GM19025 (cell line): Measurements from ENCODE around the gene TMEM229A.
"Not testable (repeated sequence)": the region's sequence is repeated elsewhere in the genome, so short reads cannot be mapped to it uniquely, and the experiment has no call there.

Experiments used
- ATAC-seq: cut with Tn5 transposase; IDR thresholded peaks from one replicate; pipeline ENCODE4 v1.9.1; 2021; ENCODE audit warnings: mild to moderate bottlenecking, low read depth, moderate library complexity; ENCODE audit not compliant: unreplicated experiment

Gene TMEM229A

DNA sequence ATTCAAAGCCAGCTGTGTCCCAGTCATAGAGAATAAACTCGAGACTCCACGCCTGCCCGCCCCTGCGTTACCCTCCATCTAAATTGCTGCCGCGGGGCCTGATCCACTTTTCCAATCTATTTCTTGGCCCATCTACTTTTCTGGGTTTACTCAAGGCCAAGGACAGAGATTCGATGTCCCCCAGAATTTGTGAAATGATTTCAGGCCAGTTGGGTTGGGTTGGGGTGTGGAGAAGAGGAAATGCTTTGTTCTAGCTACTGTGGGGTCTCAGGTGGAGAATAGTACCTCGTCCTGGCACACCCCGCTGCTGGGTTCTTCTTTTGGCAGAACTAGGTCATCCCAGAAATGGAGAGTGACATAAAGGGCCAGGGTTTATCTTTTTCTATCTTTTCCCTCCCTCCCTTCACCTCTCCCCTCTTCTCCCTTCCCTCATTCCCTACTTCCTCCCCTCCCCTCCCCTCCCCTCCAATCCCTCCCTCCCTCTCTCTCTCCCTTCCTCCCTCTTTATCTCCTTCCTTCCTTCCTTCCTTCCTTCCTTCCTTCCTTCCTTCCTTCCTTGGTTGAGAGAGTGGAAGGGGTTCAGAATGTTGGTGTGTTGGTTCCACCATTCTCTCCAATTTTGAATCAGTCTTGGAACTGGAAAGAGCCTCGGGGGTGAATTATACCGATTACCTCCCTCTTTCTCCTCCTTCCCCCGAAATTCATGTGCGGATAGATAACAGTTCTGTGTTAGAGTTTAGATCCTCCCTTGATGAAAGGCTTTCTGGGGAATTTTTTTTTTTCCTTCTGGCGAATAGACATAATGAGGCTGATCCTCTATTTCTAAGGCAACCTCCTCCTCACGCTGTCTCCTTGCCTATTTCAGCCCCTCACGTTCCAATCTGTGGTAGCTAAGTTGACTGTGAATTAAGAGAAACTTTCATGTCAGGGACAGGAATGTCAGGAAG, 1.2 kb upstream of the TMEM229A start:
- ATAC-seq = no peak

DNA sequence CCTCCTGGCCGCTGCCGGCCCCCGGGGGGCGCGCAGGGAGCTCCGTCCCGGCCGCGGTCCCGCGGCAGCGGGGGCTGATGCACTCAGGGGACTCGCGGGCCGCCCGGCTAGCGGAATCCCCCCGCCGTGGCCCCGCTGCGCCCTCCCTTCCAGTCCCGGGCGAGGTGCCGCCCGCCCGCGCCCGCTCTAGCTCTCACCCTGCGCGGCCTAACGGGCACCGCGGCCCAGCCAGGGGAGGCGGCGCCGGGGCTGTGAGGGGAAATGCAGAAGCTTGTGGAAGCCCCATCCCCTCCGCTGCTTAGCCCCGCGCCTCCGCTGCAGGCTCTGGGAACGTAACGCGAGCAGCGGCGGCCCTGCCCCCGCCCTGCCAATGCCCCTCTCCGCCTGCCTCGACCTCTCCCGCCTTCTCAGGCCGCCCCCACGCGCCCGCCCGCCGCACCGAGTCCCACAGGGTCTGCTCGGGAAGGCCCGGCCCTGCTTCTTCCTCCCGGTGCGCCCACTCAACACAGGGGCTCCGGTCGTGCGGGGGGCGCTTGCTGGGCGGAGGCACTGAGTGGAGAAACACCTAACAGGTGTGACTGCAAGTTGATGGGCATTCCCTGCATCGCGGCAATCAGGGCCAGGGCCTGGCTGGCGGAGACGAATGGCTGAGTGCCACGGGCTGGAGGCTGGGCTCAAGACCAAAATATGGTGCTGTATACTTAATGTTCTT, 384 bp upstream of the TMEM229A start:
- no peak for ATAC-seq

DNA sequence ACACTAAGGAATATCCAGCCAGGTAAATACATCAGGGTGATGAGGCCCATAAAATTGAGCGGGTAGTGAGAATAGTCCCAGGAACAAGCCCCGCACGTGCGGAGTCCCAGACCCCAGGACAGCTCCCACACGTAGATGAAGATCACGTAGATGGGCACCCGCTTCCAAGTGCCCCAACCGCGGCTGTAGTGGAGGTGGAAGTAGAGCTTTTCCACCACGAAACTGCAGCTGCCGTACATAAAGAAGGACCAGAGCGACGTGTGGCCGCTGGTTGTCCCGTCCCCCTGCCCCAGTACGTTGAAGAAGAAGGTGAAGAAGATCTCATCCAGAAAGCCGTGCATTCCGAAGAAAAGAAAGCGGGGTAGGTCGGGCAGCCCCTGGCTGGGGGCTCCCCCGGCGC, 948 bp downstream of the TMEM229A start:
- ATAC-seq = no peak

DNA sequence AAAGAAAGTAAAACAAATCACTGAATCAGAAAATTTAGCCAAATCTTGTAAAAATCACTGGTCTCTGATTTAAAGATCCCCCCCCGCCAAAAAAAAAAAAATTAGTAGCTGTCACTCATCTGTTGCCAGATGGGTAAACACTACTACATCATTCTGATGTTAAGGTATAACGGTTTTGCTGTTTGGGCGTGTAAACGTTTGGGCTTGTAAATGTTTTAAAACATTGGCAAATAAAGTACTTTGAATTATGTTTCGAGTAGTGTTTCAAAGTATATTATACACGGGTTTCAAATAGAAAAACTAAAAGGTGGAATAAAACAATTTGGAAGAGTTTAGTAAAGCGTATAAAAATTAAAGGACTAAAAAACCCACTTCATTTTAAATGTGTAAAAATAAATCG, 1.5 kb downstream of the TMEM229A start:
- no peak for ATAC-seq

DNA sequence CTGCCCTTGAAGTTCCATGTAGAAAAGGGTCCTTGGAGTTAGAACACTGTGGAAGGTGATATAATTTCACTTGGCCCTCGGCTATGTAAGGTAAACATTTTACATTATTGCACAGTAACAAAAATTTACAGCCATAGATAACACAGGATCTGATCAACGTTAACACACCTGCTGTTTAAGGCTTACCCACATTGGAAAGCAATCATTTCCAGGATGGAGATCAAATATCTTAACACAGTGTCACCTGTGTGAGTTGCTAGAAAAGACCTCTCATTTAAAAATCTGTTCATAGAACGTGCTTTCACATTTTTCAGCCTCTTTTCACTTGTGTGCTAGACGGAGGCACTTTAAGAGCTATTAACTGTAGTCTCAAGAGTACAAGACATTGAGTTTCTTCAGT, 1.9 kb downstream of the TMEM229A start:
- ATAC-seq = no peak

DNA sequence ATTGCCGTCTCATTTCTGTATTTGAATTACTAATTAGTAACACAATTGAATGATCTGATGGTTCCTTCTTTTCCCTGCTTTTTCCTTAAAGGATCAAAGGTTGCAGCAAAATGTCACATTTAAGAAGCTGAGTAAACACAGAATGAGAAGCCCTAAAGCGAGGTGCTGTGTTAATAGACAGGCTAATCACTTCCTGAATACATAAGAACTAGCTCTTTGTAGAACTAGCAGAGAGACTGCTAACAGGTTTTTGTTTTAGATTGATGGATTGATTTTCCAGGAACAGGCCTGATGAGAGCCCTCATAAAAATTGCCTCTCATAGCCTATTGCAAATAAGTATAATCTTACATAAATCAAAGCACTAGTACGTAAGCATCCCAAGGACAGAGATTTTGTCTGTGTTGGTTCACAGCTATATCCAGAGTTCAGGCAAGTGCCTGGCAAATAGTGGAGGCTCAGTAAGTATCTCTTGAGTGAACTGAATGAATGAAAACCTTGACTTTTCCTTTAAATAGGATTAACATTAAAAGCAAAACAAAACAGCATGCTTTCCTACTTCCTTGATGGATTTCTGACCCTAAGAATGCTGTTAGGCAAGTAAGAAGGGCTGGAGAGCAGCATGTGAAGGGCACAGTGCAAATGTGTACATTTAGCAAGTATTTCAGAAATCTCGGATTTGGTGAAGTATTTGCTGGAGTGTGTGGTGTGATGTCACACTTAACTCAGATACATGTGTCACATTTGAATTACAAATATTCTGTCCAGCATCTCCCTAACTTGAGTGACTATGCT, 3.3 kb downstream of the TMEM229A start:
- ATAC-seq = no peak

DNA sequence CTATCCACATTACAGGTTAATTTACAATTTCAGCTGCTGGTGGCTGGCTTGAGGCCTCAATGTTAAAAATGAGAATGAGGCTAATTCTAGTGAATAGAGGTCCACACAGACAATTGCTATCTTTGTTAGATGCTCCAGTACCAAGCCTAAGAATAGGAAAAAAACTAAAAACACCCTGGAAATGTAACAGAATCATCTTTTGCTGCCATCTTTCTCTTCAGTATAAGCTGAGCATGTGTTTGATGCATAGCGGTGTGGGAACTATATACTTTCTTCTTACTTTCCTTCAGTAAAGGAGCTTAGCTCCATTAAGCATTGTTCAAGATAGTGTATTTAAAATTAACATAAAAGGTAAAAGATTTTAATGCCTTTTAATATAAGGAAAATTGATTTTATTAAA, 5.6 kb downstream of the TMEM229A start:
- no peak for ATAC-seq

DNA sequence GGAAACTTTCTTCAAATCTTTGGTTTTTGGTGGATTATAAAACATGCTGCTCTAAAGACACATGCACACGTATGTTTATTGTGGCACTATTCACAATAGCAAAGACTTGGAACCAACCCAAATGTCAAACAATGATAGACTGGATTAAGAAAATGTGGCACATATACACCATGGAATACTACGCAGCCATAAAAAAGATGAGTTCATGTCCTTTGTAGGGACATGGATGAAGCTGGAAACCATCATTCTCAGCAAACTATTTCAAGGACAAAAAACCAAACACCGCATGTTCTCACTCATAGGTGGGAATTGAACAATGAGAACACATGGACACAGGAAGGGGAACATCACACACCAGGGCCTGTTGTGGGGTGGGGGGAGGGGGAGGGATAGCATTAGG, 8.5 kb downstream of the TMEM229A start:
- ATAC-seq = not testable (repeated sequence)

DNA sequence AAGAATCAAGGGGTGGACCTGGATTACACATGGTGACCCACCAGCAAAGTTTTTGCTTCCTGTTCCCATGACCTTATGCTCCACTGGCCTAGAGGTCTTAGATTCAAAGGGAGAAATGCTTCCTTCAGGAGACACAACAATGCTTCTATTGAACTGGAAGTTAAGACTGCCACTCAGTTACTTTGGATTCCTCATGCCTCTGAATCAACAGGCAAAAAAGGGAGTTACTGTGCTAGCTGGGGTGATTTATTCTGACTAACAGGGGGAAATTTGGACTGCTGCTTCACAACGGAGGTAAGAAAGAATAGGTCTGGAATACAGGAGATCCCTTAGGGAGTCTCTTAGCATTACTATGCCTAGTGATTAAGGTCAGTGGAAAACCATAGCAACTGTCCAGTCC, 10.3 kb downstream of the TMEM229A start:
- no peak for ATAC-seq

DNA sequence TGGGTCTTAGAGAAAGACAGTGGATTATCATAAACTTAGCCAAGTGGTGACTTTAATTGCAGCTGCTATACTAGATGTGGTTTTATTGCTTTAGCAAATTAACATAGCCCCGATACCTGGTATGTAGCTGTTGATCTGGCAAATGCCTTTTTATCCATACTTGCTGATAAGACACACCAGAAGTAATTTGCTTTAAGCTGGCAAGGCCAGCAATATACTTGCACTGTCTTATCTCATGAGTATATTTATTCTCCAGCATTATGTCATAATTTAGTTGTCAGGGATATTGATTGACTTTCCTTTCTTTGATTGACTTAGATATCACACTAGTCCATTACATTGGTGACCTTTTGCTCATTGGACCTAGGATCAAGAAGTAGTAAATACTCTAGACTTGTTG, 12.8 kb downstream of the TMEM229A start:
- ATAC-seq = no peak

DNA sequence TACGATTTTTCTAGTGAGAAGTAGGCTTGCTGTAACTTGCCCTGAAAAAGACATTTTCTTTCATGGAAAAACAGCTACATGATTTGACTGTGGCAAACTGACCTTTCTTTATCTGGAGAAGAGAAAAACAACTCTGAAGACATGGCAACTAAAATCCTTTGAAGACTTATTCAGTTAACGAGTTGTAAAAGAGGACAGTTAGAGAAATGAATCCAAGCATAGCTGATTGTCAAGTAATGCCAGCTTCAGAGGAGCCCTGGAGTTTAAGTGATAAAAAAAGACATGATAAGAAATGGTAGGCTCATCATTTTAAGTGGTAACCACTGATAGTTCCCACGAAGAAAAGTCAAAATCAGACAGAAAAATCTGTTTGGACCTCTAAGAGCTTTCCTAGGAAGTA, 19.6 kb downstream of the TMEM229A start:
- ATAC-seq = no peak

DNA sequence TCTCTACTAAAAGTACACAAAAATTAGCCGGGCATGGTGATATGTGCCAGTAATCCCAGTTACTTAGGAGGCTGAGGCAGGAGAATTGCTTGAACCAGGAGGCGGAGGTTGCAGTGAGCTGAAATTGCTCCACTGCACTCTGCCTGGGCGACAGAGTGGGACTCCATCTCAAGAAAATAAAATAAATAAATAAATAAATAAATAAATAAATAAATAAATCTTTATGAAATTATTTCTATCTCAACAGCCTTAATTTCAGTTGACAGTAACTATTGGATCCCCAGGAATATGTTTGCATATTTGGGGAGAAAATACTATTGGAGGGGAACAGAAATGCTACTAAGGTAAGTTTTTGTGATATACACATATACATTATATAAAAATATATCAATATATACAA, 20.0 kb downstream of the TMEM229A start:
- ATAC-seq = no peak

DNA sequence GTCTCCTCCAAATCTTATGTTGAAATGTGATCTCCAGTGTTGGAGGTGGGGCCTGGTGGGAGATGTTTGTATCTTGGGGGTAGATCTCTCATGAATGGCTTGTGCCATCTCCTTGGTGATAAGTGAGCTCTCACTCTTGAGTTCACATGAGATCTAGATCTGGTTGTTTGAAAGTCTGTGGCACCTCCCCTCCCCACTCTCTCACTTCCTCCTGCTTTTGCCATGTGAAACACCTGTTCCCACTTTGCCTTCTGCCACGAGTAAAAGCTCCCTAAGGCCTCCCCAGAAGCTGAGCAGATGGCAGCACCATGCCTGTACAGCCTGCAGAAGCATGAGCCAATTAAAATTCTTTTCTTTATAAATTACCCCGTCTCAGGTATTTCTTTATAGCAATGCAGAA, 23.5 kb downstream of the TMEM229A start:
- no peak for ATAC-seq

DNA sequence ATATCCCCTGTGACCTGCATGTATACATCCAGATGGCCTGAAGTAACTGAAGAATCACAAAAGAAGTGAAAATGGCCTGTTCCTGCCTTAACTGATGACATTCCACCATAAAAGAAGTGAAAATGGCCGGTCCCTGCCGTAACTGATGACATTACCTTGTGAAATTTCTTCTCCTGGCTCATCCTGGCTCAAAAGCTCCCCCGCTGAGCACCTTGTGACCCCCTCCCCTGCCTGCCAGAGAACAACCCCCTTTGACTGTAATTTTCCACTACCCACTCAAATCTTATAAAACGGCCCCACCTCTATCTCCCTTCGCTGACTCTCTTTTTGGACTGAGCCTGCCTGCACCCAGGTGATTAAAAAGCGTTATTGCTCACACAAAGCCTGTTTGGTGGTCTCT, 24.6 kb downstream of the TMEM229A start:
- not testable (repeated sequence) for ATAC-seq

DNA sequence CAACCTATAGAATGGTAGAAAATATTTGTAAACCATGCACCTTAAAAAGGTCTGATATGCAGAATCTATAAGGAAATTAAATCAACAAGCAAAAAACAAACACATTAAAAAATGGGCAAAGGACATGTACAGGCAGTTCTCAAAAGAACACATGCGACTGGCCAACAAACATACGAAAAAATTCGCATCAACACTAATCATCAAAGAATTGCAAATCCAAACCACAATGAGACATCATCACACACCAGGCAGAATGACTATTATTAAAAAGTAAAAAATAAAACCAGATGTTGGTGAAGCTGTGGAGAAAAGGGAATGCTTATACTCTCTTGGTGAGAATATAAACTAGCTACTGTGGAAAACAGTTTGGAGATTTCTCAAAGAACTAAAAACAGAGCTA, 33.2 kb downstream of the TMEM229A start:
- ATAC-seq = no peak

DNA sequence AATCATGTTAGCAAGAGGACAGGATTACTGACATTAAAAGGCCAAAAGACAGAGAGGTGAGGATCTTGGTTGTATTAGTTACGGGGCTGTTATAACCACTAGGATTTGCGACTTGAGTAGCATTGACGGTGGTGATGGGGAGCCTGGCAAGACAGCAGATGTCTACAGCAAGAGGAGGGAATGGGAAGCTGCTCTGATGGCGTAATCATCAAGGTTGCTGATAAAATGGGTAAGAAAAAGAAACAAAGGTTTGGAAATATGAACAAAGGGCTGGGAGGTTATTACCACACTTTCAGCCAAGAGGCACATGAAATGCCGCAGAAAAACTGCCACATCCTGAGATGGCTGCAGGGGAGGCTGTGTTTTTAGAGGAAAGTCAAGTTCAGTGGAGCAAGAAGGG, 33.9 kb downstream of the TMEM229A start:
- no peak for ATAC-seq

DNA sequence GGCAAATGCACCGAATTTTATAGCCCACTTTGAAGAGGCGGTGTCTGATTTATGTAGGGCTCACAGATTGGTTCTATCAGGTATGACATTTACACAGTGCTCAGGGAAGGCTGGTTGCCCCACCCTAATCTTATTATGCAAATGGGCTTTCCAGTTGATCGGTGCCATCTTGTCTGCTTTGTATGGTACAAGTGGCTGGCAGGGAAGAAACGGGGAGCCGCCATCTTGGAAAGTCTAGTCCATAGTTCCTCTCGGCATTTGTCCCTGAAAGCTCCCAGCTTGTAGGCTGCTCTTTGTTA, 36.6 kb downstream of the TMEM229A start:
- no peak for ATAC-seq

DNA sequence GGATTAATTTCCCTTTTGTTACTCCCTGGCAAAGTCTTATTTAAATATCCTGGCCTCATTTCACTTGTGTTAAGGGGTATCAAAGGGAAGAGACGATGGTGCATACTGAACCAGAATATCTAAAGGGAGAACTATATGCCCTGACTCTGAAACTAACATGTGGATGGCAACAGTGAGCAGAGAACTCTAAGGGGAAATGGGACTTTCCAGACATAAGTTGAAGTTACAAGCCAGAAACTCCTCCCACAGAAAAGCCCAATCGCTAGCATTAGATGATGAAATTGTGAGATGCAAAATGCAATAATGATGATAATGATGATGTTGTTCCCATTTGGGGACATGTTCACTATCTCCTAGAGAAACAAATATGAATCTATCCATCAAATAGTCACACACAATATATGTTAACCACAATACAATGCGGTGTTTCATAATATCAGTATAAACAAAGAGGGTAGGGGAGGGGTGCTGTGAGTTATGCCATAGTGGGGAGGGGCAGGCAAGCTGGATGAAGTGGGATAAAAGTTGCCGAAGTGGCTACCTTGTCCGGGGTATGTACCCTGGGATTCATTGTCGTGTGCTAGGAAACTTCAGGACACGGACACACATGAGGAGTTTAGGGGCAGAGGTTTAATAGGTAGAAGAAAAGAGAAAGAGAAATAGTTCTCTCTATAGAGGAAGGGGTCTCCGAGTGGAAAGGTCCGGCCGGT, 37.1 kb downstream of the TMEM229A start:
- ATAC-seq = no peak

DNA sequence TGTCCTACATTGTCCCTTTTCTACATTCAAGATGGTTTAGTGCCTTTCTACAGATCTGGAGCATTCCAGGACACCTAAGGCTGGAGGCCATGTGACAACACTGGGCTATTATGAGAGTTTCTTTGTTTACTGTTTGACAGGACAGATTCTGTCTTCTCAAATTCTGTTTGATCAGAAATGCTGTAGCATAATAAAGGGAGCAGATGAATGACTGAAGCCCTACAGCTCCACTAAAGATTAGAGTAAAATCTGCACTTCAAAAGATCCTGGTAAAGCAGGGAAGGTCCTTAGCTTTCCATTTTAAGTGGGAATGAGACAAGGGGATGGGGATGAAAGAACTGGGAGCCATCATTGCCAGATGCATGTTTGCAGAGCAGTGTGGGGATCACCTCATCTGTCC, 38.4 kb downstream of the TMEM229A start:
- no peak for ATAC-seq

DNA sequence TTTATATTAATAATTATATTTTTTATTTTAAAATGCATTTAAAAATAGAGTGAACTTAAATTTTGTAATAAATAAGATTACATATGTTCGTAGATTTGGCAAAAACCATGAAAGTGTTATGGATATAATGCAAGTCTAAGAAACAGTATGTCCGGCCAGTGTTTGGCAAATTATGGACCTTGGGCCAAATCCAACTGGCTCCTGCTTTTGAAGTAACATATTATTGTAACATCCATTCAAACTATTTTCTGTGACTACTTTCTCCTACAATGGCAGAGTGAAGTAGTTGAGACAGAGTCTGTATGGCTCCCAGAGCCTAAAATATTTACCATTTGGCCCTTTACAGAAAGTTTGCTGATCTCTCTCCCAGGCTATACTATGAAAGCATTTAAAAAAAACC, 38.9 kb downstream of the TMEM229A start:
- no peak for ATAC-seq
